Right lobe of liver (tissue), 6 donors: Measurements from ENCODE around the gene COL4A4. TPM values are rescaled to one million over a fixed set of nuclear protein-coding genes. Genes with fewer than 3 reads are reported as not detected.
A peak's percentile ranks its signal among the peaks of the same experiment; 100 is the strongest.

Experiments used
- ATAC-seq, 4 donors: fragments of 200-7000 bp; cut with Tn5 transposase; one replicate each; pipeline ENCODE4 v1.9.1; 2020; ENCODE audit warnings: mild to moderate bottlenecking in 4 of 4, moderate library complexity in 4 of 4
- DNase-seq, 3 donors: peaks; one replicate each; pipeline ENCODE4 v3.0.0-alpha.2; 2020
- H3K27ac ChIP-seq, 3 donors: fragments of 200-600 bp; one replicate each; pipeline ENCODE4 v1.8.0; 2022
- H3K27me3 ChIP-seq, 2 donors: fragments of 200-600 bp; one replicate each; pipeline ENCODE4 v1.8.0; 2022
- H3K36me3 ChIP-seq, 4 donors: fragments of 200-600 bp; sonication (generic) in 1 of 4; one replicate each; pipeline versions ENCODE4 v1.5.1 to v1.8.0; 2017 to 2022; ENCODE audit warnings: control low read depth in 1 of 4
- H3K4me1 ChIP-seq, 4 donors: fragments of 200-600 bp; sonication (generic) in 1 of 4; one replicate each; pipeline versions ENCODE4 v1.5.1 to v1.8.0; 2017 to 2022; ENCODE audit warnings: control low read depth in 1 of 4
- H3K4me3 ChIP-seq, 3 donors: fragments of 200-600 bp; one replicate each; pipeline ENCODE4 v1.8.0; 2022
- H3K9me3 ChIP-seq, 4 donors: fragments of 200-600 bp; sonication (generic) in 1 of 4; one replicate each; pipeline versions ENCODE4 v1.5.1 to v1.8.0; 2017 to 2022; ENCODE audit warnings: control low read depth in 1 of 4
- POLR2A ChIP-seq: fragments of 450-650 bp; IDR thresholded peaks from one replicate; pipeline ENCODE4 v1.6.1; 2017; ENCODE audit warnings: antibody characterized with exemption, mild to moderate bottlenecking
- WGBS: methylation state at CpG from one replicate; pipeline ENCODE4 v1.1.6; 2018; ENCODE audit warnings: low coverage, low lambda C conversion rate; ENCODE audit not compliant: insufficient coverage; ENCODE audit errors: missing lambda C conversion rate; 5-methylcytosine and 5-hydroxymethylcytosine counted together
- intact Hi-C, 2 donors: fragments of 100-400 bp; cut with DNase I; formaldehyde crosslinking; loops; one replicate each; pipeline versions ENCODE4 v1.11.2 to v1.14.1; 2022
- total RNA-seq, 6 experiments: library from RNA; depleted of rRNA in 2 of 6; stranded (reverse); fragments of >200 nt in 2 of 6; fragmentation: NEBNext Ultra II Directional in 3 of 6; extraction: Animal tissue kit (Norgen Biotek cat#: 25700) in 3 of 6; gene quantifications; one replicate each; pipeline versions ENCODE4 v1.1.0 to v1.2.4, GENCODE V29; 2016 to 2023
- TF ChIP-seq, protein P1 (sequence below), 4 donors: fragments of 200-600 bp in 3 of 4; fragments of 450-650 bp in 1 of 4; IDR thresholded peaks; one replicate each; pipeline versions ENCODE4 v1.5.1 to v1.8.0; 2016 to 2022; ENCODE audit warnings: antibody characterized with exemption in 4 of 4, mild to moderate bottlenecking in 2 of 4
- donor health status: DM: no; HTN: yes; CAD: no.
- donor health status: DM: no; HTN: no; CAD: no.
- donor health status: DM: no; HTN: no; CAD: no.
- donor health status: DM: no; HTN: yes; CAD: no.
- donor health status: DM: no; HTN: yes; CAD: no.

COL4A4 gene
- total RNA-seq, 6 experiments from 2014 or later = 0.86 to 2.4 (median 1.8) TPM

DNA sequence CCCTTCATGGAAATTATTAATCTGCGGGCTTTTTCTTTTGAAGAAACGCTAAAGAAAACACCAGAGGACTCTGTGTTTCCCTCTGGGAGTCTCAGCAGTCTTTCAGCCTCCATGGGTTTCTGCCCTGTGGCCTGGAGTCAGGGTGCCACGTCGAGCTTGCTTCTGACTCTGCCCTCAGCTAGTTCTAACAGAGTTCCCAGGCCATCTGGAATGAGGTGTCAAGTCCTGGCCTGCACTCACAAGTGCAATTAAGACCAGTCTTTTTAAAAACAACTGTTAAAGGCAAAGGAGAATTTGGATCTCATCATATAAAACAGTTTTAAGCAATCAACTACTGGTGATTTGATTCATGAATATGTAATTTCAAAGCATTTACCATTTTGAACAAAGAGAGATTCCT is 170.8 kb downstream of the COL4A4 start:
- no peak overlapping the region for H3K4me3 ChIP-seq
- DNase-seq (no peak), ATAC-seq (no peak)
- intact Hi-C loops = no loop called here
- H3K4me1 ChIP-seq = no peaks in the 10 kb centered on the region
- no peak overlapping the region for H3K27ac ChIP-seq
- H3K27me3 ChIP-seq = no peaks in the 10 kb centered on the region
- H3K36me3 ChIP-seq = no peaks in the 10 kb centered on the region
- TF ChIP-seq, protein P1, sequence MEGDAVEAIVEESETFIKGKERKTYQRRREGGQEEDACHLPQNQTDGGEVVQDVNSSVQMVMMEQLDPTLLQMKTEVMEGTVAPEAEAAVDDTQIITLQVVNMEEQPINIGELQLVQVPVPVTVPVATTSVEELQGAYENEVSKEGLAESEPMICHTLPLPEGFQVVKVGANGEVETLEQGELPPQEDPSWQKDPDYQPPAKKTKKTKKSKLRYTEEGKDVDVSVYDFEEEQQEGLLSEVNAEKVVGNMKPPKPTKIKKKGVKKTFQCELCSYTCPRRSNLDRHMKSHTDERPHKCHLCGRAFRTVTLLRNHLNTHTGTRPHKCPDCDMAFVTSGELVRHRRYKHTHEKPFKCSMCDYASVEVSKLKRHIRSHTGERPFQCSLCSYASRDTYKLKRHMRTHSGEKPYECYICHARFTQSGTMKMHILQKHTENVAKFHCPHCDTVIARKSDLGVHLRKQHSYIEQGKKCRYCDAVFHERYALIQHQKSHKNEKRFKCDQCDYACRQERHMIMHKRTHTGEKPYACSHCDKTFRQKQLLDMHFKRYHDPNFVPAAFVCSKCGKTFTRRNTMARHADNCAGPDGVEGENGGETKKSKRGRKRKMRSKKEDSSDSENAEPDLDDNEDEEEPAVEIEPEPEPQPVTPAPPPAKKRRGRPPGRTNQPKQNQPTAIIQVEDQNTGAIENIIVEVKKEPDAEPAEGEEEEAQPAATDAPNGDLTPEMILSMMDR (IDR thresholded peaks at IDR 0.05) = no peak
- no peak for TF ChIP-seq POLR2A
- no peaks in the 10 kb centered on the region for H3K9me3 ChIP-seq
- 87% methylated on average over 3 of the region's 4 CpGs for WGBS

DNA sequence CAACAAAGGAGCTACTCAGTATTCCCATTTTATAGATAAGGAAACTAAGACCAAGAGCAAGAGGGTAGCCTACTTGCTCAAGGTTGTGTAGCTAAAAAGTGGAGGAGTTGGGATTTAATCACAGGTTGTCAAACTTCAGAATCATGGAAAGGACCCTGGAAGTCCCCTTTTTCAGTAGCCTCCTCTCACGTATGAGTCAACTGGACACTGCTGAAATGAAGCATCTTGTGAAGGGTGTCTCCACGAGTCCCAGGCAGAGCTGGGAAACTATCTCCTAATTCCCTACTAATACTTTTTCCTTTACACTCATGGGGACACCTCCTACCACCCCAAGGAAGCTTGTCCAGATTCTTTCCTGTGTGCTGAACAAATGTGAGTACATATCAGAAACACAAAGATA is 172.3 kb downstream of the COL4A4 start:
- Histone ChIP-seq H3K27me3 (no peaks in the 10 kb centered on the region), H3K36me3 (no peaks in the 10 kb centered on the region), H3K9me3 (no peaks in the 10 kb centered on the region), H3K4me3 (no peak overlapping the region), H3K27ac (no peak overlapping the region), H3K4me1 (no peaks in the 10 kb centered on the region)
- ATAC-seq (no peak), DNase-seq (no peak)
- 82% methylated on average over 2 of the region's 2 CpGs for WGBS
- TF ChIP-seq, protein P1 (IDR thresholded peaks at IDR 0.05) = no peak
- TF ChIP-seq POLR2A = no peak
- intact Hi-C loops = no loop called here

DNA sequence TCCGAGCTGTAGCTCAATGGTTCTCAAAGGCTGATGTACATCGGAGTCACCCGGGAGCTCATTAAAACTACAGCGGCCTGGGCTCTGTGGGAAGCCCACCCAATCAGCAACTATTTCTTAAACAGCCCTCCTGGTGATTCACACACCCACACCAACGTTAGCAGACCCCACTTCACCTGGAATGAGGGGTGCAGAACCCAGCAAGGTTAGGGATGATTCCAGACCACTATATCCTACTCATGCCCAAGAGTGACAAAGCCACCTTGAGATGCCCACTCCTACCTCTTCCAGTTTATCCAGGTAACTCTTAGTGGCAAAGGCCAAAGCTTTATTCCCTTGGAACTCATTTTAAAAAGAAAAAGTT is 178.4 kb downstream of the COL4A4 start:
- 31% methylated on average over 3 of the region's 5 CpGs for WGBS
- H3K27me3 ChIP-seq = no peaks in the 10 kb centered on the region
- peaks cover 0 to 4% (median 0%) of the 10 kb centered on the region in 4 donors for H3K4me1 ChIP-seq
- DNase-seq (no peak), ATAC-seq (no peak)
- H3K27ac ChIP-seq = no peak overlapping the region
- no peaks in the 10 kb centered on the region for H3K9me3 ChIP-seq
- H3K4me3 ChIP-seq = no peak overlapping the region
- intact Hi-C loops = no loop called here
- TF ChIP-seq POLR2A = no peak
- TF ChIP-seq, protein P1 (IDR thresholded peaks at IDR 0.05) = no peak
- no peaks in the 10 kb centered on the region for H3K36me3 ChIP-seq

DNA sequence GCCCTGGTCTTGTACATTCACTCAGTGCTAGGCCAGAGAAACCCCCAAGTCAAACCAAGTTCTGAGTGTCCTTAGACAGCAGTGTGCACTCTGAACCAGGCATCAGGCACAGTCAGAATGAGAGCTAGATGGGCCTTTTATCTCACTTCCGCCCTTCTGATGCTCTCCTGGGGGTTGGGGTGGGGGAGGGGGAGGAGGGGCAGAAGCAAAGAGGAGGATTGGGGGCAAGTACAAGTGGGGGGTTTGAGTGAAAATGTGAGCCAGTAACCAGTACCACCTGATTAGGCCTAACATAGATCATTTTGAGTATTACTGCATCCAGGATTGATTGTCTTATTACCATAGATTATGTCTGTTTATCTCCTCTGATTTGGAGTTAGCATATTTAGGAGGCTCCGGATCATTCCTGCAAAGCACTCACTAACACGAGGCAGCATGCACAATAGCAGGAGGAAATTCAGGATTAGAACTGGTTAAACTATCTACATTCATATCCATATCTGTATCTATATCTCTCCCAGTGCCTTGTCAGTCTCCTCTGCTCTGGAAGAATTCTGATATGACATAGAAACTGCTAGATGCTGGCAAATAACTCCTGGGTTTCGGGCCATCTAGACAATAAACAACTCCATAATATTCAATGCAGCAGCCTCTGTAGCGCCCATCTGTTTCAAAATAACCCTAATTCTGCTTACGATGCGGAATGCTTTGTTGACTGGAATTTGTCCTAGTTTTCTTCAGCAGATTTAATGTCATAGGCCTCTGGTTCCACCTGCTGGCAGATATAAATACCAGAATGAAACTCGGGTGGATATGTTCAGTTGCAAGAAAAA is 179.0 kb downstream of the COL4A4 start:
- Histone ChIP-seq H3K4me1 (peaks cover 0 to 4% (median 0%) of the 10 kb centered on the region in 4 donors), H3K27ac (peak overlapping the region in 2 of 3 donors; percentile 12 to 48), H3K36me3 (no peaks in the 10 kb centered on the region), H3K9me3 (no peaks in the 10 kb centered on the region), H3K27me3 (no peaks in the 10 kb centered on the region), H3K4me3 (no peak overlapping the region)
- peak in 1 of 3 donors; percentile 62 for DNase-seq
- no peak for TF ChIP-seq POLR2A
- TF ChIP-seq, protein P1 (IDR thresholded peaks at IDR 0.05) = peak; percentile 70 to 92 (median 76)
- 19% methylated on average over 8 of the region's 8 CpGs for WGBS
- peak; percentile 92 to 98 (median 96) for ATAC-seq
- intact Hi-C loops = no loop called here
